ENCODE measurements around the gene PIK3C2G.

The PIK3C2G gene

DNA sequence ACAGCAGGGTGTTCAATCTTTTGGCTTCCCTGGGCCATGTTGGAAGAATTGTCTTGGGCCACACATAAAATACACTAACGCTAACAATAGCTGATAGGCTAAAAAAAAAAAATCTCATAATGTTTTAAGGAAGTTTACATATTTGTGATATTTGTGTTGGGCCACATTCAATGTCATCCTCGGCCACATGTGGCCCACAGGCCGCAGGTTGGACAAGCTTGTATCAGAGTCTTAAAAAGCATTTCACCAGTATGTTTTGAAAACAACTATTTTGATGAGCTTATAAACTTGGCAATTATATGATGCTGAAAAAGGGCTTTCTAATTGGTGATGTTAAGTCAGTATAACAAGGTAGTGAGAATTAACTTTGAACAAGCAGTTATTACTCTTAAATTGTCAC, 78.9 kb downstream of the PIK3C2G start:
- DNase-seq (ENCODE audit: low read depth), result no peak

DNA sequence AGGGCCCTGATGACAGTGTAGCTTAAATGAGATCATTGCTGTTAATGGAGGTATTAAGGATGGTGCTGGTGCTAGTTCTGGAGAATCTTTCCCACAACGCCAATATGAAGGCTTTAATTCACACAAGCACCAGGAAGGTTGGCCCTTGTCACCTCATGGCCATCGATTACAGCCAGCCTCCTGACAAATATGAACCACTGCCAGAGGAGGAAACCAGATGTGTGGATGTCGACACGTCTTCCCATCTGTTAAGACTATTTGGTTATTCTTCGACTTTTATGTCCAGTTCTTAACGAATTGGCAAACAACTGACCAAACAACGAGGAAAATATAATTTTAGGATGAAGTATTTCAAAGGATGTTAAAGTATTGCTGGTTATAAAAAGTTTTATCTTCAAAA, 79.5 kb downstream of the PIK3C2G start:
- DNase-seq (ENCODE audit: low read depth), result no peak

GRCh38 chr12:18343708-18344107, 82.4 kb downstream of the PIK3C2G start:
- no peak for DNase-seq (ENCODE audit: low read depth)

DNA sequence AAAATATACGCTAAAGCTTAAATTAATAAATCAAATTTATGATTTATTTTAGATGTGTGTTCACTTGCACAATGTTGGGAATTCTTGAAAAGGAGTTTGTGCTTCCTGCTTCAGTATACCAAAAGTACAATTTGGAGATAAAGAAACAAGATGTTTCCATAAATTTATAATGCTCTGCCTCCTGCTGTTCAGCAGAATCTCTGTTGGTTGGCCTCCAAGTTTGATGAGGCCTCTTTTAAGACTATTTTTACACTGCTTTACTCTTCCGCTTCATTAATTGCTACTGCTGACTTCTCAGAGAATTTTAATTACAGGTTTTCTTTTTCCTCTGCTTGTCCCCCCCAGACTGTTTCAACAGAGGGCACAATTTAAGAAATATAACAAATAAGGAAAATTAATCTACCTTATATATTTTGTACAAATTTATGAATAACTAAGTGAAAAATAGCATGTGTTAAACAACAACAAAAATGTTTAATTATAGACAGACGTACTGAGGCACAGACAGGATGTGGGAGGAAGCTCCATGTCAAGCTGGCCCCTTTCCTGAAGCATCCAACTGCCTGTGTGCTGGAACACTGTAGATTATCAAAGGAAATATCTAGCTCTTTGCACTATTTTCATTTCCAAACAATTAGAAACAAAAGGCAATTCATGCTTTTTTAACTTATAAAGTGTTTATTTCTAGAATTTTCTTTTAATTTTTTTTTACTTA, 83.9 kb downstream of the PIK3C2G start:
- no peak for DNase-seq (ENCODE audit: low read depth)

- no peak for DNase-seq (ENCODE audit: low read depth)
These were observed 91.0 kb downstream of the PIK3C2G start for GRCh38 chr12:18352312-18352711.

GRCh38 chr12:18355429-18355828, 94.1 kb downstream of the PIK3C2G start:
- no peak for DNase-seq (ENCODE audit: low read depth)

DNA sequence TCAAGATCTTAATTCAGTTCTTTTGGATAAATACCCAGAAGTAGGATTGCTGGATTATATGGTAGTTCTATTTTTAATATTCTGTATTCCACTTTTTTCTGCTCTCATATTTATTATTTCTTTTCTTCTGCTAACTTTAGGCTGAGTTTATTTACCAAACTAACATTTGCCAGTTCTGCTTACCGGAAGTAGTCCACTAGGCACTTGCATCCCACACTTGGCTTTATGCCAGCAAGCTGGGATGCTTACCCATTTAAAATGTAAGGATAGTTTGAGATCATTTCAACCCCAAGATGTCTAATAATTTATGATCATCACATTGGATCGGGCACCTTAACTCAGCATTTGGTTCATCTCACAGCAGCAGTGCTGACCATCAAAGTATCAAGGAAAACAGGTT, 96.8 kb downstream of the PIK3C2G start:
- no peak for DNase-seq (ENCODE audit: low read depth)

DNA sequence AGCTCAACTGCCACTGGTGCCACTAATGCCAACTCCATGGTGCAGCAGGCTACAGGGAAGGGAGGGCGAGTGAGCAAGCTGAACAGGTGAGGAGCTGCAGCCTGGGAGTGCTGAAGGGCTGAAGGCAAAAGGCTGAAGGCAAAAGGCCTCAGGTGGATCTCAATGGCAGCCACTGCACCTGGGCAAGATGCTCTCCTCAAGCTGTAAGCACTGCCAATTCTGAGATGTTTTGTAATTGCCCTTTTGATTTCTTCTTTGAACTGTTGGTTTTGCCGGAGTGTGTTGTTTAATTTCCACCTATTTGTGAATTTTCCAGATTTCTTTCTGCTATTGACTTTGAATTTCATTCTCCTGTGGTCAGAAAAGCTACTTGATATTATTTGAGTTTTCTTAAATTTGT, 97.6 kb downstream of the PIK3C2G start:
- DNase-seq (ENCODE audit: low read depth), result no peak

DNA sequence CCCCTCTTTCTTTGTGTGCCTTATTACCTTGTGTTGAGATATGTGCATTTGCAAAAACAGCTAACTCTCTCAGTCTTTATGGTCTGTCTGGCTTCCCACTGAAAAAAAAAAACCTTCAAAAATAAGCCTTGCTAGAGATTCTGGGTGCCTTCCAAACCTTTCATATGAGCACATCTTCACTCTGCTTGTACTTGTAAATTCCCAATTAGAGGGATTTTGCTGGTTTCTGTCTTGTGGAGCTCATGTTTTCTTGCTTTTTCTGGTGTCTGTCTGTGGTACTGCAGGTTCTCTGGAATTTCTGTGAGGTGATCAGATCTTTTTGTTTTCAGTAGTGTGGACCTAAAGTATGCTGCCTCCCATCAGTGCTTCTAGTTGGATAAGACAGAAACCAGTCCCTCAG, 100.1 kb downstream of the PIK3C2G start:
- no peak for DNase-seq (ENCODE audit: low read depth)

GRCh38 chr12:18363321-18363720, 102.0 kb downstream of the PIK3C2G start:
- no peak for DNase-seq (ENCODE audit: low read depth)

- no peak for DNase-seq (ENCODE audit: low read depth)
These were observed 107.3 kb downstream of the PIK3C2G start for GRCh38 chr12:18368594-18368993.

DNA sequence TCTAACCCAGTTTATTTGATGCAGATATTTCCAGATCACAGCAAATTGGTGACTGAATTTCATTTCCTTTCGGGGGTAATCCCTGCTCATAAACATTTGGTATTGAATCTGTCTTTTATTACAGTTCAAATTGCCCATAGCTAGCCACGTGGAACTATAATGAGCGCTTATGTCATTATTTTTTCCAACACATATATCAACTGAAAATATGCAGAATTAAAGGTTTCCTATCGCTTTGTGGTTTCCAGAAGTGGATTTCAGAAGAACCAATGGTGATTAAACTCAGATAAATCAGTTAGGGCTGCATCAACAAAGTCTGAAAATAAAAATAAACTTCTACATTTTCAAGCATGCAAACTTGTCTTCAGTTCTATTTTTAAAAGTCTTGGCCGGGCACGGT, 111.9 kb downstream of the PIK3C2G start:
- DNase-seq (ENCODE audit: low read depth), result no peak

- no peak for DNase-seq (ENCODE audit: low read depth)
These were observed 113.8 kb downstream of the PIK3C2G start for GRCh38 chr12:18375131-18375530.

GRCh38 chr12:18375583-18375982, 114.3 kb downstream of the PIK3C2G start:
- no peak for DNase-seq (ENCODE audit: low read depth)

DNA sequence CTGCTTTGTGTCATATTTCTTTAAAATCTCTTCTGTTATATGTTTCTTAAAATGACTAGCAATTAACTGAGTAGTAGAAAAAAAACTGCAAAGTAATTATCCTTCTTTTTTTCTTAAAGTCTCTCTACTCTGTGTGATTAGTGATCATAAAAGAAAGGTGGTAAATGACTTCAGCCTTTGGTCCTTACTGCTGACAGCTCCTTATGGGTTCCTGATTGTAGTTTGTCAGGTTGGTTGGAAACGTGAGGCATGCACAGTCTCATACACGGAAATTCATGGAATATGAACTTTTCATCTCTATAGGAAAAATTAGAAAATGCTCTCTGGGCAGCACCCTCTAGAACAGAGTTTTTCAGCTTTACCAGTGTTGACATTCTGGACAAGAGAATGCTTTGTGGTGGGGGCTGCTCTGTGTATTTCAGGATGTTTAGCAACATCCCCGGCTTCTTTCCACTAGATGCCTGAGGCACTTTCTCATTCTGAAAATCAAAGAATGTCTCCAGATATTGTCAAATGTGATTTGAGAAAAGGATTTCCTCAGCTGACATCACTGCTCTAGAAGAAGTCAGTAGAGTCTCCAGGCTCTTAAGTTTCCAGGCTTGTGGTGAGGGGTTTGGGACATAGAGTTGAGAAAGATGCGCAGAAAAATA, 121.0 kb downstream of the PIK3C2G start:
- no peak for DNase-seq (ENCODE audit: low read depth)

- DNase-seq (ENCODE audit: low read depth), result no peak
These were observed 121.9 kb downstream of the PIK3C2G start for GRCh38 chr12:18383203-18383602.

DNA sequence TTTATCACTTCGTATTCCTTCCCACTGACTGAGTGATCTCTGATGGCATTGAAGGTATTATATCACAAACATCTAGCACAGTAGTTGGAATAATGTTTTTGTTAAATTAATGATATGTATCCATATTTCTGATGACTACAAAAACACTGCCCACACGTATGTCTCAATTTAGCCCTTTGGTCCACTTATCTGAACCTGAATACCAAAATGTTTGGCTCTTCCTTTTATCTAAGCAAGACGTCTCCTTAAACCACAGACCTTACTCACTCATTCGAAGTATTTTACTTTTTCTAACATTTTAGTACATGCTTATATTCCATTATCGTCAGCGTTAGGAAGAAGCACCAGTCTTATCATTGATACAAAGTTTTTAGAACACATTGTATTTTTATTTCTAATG, 126.4 kb downstream of the PIK3C2G start:
- no peak for DNase-seq (ENCODE audit: low read depth)

GRCh38 chr12:18389820-18390219, 128.5 kb downstream of the PIK3C2G start:
- no peak for DNase-seq (ENCODE audit: low read depth)

DNA sequence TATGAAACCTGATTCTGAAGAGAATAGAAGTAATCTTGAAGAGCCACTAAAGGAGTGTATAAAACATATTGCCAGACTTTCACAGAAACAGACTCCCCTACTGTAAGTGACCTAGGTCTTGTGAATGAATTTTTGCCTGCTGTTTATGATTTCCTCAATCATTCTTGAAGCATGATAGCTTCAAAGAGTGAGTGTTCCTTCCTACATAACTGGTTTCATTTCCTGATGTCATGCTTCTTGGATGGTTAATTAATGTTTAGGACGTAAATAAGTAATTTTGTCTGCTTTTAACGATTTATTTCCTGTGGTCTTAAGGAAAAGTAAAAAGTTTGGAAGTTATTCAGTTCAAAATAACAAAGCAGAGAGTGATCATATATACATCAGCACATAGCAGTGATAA, 129.8 kb downstream of the PIK3C2G start:
- DNase-seq (ENCODE audit: low read depth), result no peak

- DNase-seq (ENCODE audit: low read depth), result no peak
These were observed 133.4 kb downstream of the PIK3C2G start for GRCh38 chr12:18394742-18395141.

DNA sequence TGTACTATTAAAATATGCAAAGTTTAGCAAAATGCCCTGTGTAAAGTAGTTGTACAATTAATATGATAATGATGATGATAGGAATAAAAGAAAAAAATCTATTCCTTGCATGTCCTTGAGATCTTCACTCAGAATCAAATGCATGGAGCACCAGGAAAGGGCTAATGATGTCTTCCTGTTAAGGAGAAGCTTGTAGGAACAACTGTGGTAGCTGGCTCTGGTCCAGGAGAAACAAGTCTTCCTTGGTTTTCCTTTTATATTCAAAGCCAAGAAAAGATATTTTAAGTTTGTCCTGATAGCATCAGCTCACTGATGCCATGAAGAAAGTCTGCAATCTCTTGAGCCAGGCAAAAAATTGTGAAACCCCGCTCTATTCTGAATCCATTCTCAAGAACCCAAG, 138.9 kb downstream of the PIK3C2G start:
- DNase-seq (ENCODE audit: low read depth), result no peak

GRCh38 chr12:18402872-18403611, 141.7 kb downstream of the PIK3C2G start:
- no peak for DNase-seq (ENCODE audit: low read depth)

DNA sequence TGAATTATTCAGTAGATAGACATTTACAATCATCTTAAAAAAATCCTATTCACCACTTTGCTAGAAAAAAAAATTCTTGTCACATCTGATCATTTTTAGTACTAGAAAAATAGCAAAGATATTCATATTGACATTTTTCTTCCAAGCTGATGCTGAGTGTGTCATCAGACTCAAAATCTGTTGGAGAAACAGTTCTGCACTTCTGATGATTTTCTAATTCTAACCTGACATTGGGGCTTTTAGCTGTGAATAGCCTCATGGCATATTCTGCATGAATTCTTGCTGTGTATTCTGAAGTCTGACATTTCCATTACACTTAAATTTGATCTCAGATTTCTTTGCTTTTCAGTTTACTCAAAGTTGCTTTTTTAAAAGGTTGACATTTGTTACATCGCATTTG, 150.1 kb downstream of the PIK3C2G start:
- DNase-seq (ENCODE audit: low read depth), result no peak

Data from stimulated activated CD8-positive, alpha-beta memory T cell treated with anti-CD3 and anti-CD28 coated beads, Interleukin-4, amount 100 ng/mL, for 24 hours (primary cell).